Cardiac muscle cell (in vitro differentiated cells and primary cell): Measurements from ENCODE around the gene DLG1. TPM values are rescaled to one million over a fixed set of nuclear protein-coding genes. Genes with fewer than 3 reads are reported as not detected.

Experiments
- DNase-seq, 2 donors: peaks; one replicate each; pipeline versions ENCODE4 v3.0.0 to v3.0.0-alpha.2; 2010 to 2017; ENCODE audit warnings: low read depth in 1 of 2, low spot score in 1 of 2
- H3K27ac ChIP-seq: fragments of 200-600 bp; sonication (generic); 2 replicates; pipeline ENCODE4 v1.5.1; 2016
- H3K27me3 ChIP-seq: fragments of 200-600 bp; sonication (generic); 2 replicates; pipeline ENCODE4 v1.6.0; 2016; ENCODE audit warnings: control low read depth
- H3K36me3 ChIP-seq: fragments of 200-600 bp; sonication (generic); 2 replicates; pipeline ENCODE4 v1.5.1; 2016; ENCODE audit warnings: control low read depth
- H3K4me1 ChIP-seq: fragments of 200-600 bp; sonication (generic); 2 replicates; pipeline ENCODE4 v1.8.1; 2017; ENCODE audit warnings: low read depth, mild to moderate bottlenecking, mixed run types
- H3K4me3 ChIP-seq: fragments of 200-600 bp; sonication (generic); 2 replicates; pipeline ENCODE4 v1.5.1; 2016; ENCODE audit warnings: mild to moderate bottlenecking
- H3K9me3 ChIP-seq: fragments of 200-600 bp; sonication (generic); 2 replicates; pipeline ENCODE4 v1.5.1; 2017; ENCODE audit warnings: low read depth, mild to moderate bottlenecking, control low read depth
- CTCF ChIP-seq: IDR thresholded peaks from 2 replicates; pipeline ENCODE4 v1.5.1; 2012; ENCODE audit warnings: low read depth, mild to moderate bottlenecking, low read length
- polyA plus RNA-seq: library from polyadenylated mRNA; unstranded; fragments of >200 nt; fragmentation: Nextera tagmentation; extraction: Ambion mirVana; gene quantifications from 2 replicates; pipeline ENCODE4 v1.2.1, GENCODE V29; 2016
- total RNA-seq: library from RNA; depleted of rRNA; stranded (reverse); fragments of >200 nt; gene quantifications from 2 replicates; pipeline ENCODE4 v1.2.3, GENCODE V29; 2016

Gene DLG1
- total and polyA plus RNA-seq, 2 experiments from 2014 or later, result 42.8 to 61.4 TPM

DNA sequence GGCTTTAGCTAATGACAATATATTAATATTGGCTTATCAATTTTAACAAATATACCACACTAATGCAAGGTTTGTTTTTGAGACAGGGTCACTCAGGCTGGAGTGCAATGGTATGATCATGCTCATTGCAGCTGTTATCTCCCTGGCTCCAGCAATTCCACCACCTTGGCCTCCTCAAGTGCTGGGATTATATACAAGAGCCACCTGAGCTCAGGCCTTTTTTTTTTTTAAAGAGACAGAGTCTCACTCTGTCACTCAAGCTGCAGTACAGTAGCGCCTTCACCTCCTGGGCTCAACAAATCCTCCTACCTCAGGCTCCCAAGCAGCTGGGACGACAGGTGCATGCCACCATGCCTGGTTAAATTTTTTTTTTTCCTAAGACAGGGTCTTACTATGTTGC is 11.7 kb downstream of the DLG1 start:
- Histone ChIP-seq H3K9me3 (no peaks in the 10 kb centered on the region), H3K27ac (no peak overlapping the region), H3K36me3 (peaks cover 24% of the 10 kb centered on the region), H3K27me3 (no peaks in the 10 kb centered on the region), H3K4me1 (no peaks in the 10 kb centered on the region), H3K4me3 (no peak overlapping the region)
- DNase-seq, result peak in 1 of 2 donors; percentile 14
- no peak for TF ChIP-seq CTCF

- Histone ChIP-seq H3K36me3 (peaks cover 29% of the 10 kb centered on the region), H3K4me3 (no peak overlapping the region), H3K9me3 (no peaks in the 10 kb centered on the region), H3K4me1 (no peaks in the 10 kb centered on the region), H3K27me3 (no peaks in the 10 kb centered on the region), H3K27ac (no peak overlapping the region)
- no peak for DNase-seq
- TF ChIP-seq CTCF, result no peak
Measured at GRCh38 chr3:197285557-197285956, 12.9 kb downstream of the DLG1 start.

DNA sequence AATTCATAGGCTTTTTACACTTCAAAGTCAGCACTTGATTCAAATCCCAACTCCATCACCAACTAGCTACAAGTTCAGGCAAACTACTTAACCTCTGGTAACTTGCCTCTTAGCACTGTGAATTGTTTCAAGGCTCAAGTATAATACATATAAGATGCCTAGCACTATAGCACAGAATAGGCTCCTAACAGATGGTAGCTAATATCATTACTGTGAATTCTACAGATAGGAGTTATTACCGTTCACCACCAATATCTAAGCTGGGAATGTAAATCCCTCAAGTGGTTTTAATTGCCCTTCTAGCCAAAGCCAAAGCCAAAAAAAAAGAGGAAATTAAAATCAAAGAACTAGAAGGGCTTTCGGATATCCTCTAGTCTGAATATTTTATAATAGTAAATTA is 15.4 kb downstream of the DLG1 start:
- Histone ChIP-seq H3K9me3 (no peaks in the 10 kb centered on the region), H3K27ac (no peak overlapping the region), H3K36me3 (peaks cover 29% of the 10 kb centered on the region), H3K4me3 (no peak overlapping the region), H3K4me1 (no peaks in the 10 kb centered on the region), H3K27me3 (no peaks in the 10 kb centered on the region)
- TF ChIP-seq CTCF, result no peak
- no peak for DNase-seq

DNA sequence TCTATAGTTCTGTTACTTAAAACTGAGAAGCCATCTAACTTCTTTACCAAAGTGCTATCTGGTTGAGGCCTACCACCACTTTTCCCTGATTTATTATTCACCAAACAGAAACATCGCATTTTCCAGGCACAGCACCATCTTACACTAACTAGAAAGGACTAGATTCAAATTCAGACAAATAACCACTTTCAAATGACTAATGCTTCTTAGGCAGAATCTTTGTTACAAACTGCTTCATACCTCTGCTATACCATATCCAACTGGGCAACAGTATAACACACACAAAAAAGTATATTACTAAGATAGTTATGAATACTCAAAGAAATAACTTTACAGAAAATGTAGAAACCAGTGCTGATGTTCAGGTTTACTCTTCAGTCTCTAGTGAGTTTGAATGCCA is 16.6 kb downstream of the DLG1 start:
- TF ChIP-seq CTCF, result no peak
- Histone ChIP-seq H3K9me3 (no peaks in the 10 kb centered on the region), H3K4me3 (no peak overlapping the region), H3K36me3 (peaks cover 25% of the 10 kb centered on the region), H3K4me1 (no peaks in the 10 kb centered on the region), H3K27ac (no peak overlapping the region), H3K27me3 (no peaks in the 10 kb centered on the region)
- DNase-seq, result no peak

GRCh38 chr3:197280156-197280555 is 18.3 kb downstream of the DLG1 start:
- Histone ChIP-seq H3K4me3 (no peak overlapping the region), H3K36me3 (peaks cover 25% of the 10 kb centered on the region), H3K4me1 (no peaks in the 10 kb centered on the region), H3K27me3 (no peaks in the 10 kb centered on the region), H3K9me3 (no peaks in the 10 kb centered on the region), H3K27ac (no peak overlapping the region)
- no peak for TF ChIP-seq CTCF
- DNase-seq, result no peak

DNA sequence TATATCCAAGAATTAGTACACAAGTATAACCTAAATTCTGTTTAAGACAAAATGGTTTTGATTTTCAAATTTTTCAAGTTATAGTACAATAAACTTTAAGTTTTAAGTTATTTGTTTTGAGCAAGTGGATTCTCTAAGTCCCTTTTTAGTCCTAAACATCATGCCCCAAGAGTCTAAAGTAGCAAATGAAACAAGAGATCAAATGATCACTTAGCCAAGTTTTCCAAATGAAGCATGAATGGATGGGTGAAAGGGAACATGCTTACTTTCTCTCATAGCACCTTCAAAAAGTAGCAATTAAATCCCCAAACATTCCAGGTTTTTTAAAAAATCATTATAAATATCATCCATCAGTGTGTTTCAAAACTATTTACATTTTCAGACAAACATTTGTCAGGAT is 19.5 kb downstream of the DLG1 start:
- H3K27ac ChIP-seq, result peak overlapping the region; percentile 43
- H3K36me3 ChIP-seq, result peaks cover 25% of the 10 kb centered on the region
- H3K4me1 ChIP-seq, result no peaks in the 10 kb centered on the region
- no peak for DNase-seq
- H3K27me3 ChIP-seq, result no peaks in the 10 kb centered on the region
- H3K9me3 ChIP-seq, result no peaks in the 10 kb centered on the region
- H3K4me3 ChIP-seq, result no peak overlapping the region
- no peak for TF ChIP-seq CTCF
